ENCODE data around the gene RNASE8.

RNASE8 gene

GRCh38 chr14:21063479-21063878, 5.9 kb downstream of the RNASE8 start:
- DNase-seq (ENCODE audit: low read depth), result no peak
- no peak overlapping the region for H3K4me3 ChIP-seq (ENCODE audit: low read length)
- no peak for TF ChIP-seq CTCF (conservative IDR thresholded peaks at IDR 0.05; ENCODE audit: low read depth, low read length)

- no peak overlapping the region for H3K4me3 ChIP-seq (ENCODE audit: low read length)
- no peak for DNase-seq (ENCODE audit: low read depth)
- TF ChIP-seq CTCF (conservative IDR thresholded peaks at IDR 0.05; ENCODE audit: low read depth, low read length), result peak; percentile 28
These were observed 9.4 kb downstream of the RNASE8 start for GRCh38 chr14:21066882-21067502.

DNA sequence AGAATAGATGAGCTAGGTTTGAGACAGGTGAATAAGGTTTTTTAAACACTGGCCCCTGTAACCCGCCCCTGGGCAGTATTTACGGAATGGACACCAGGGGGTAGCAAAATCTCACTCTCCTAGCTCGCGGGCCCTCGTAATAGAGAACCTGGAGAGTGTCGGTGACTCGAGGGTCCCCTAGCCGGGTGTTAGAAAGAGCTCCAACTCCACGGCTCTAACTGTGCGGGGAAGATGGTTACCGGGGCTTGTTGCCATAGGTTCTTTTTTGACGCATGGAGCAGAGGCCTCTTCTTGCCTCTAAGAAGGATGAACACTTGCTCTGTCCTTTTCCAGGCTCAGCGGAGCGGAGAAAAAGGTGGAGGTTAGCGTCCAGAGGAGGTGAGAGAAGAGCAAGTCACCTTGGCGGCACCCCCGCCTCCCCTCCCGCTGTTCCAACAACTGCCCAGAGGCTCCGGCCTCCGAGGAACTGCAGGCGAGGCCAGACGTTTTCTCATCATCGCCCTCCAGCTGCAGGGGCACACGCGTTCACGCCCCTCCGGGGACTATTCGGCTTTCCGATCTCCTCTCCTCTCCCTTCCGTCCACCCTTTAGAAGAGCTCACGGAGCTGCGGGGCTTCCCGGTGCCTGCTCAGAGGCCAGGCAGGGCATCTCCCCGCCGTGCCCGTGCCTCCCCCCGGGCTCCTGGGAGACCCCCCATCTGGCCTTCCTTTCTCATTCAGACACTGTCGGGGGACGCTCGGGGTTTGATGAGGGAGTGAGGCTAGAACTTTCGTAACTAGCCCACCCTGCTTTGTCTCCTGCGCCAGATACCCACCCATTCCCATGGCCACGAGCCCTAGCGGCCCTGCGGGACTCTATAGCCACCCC, 11.1 kb downstream of the RNASE8 start:
- H3K4me3 ChIP-seq (ENCODE audit: low read length), result peak overlapping the region; percentile 78
- peak; percentile 72 for TF ChIP-seq CTCF (conservative IDR thresholded peaks at IDR 0.05; ENCODE audit: low read depth, low read length)
- no peak for DNase-seq (ENCODE audit: low read depth)

- TF ChIP-seq CTCF (conservative IDR thresholded peaks at IDR 0.05; ENCODE audit: low read depth, low read length), result no peak
- peak overlapping the region; percentile 78 for H3K4me3 ChIP-seq (ENCODE audit: low read length)
- no peak for DNase-seq (ENCODE audit: low read depth)
These were observed 11.9 kb downstream of the RNASE8 start for GRCh38 chr14:21069388-21070082.

DNA sequence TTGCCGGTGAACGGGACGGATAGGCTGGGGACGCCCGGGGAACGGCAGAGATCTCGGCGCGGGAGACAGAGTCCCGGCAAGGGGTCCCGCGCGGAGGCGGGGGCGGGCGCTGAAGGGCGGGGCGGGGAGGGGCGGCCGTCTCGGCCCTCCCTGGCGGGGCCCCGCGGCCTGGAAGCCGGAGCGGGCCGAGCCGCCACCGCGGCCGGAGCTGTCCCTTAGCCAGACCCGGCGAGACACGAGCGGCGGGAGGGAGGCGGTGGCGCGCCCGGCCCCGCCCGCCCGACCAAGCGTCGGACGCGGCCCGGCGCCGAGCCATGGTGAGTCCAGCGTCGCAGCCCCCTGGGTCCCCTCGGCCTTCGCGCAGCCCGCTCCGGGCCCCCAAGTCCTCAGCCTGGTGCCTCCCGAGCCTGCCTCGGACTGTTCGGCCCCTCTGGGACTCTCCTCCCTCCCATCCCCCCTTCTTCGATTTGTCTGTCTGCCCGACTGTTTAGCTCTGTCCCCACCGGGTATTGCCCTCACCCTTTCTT, 12.5 kb downstream of the RNASE8 start, which contains the start of gene ARHGEF40:
Gene ARHGEF40, plus strand, starts transcription at position 222 of the 527 bp plus-strand sequence. Its CDS starts 93 bp downstream, at position 315.
- H3K4me3 ChIP-seq (ENCODE audit: low read length), result peak within 1 kb of the TSS; percentile 78
- DNase-seq (ENCODE audit: low read depth), result no peak
- no peak for TF ChIP-seq CTCF (conservative IDR thresholded peaks at IDR 0.05; ENCODE audit: low read depth, low read length)

DNA sequence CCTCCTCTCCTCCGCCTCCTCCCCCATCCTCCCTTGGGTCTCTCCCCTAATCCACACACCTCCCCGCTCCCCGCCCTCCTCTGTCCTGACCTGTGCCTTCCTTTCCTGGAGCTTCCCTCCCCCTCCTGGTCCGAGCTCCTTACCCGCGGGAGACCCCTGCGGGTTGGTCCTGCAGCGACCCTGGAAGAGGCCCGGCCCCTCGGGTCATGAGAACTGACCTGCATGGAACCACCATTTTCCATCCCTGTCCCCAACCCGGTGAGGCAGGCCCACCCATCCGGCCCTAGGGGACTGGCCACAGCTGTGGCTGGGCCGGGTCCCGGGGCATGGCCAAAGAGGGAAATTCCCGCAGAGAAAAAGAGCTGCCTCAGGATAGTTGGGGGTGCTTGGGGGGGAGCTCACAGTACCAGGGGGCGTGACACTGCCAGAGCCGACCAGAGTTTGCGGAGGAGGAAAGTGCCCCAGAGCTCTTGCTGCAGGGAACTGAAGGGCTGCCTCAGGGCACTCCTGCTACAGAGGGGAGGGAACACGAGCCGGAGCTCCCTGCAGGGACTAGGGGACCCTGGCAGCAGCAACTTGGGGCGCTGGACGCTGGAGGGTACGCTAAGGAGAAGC, 13.1 kb downstream of the RNASE8 start:
- DNase-seq (ENCODE audit: low read depth), result no peak
- H3K4me3 ChIP-seq (ENCODE audit: low read length), result peak overlapping the region; percentile 78
- TF ChIP-seq CTCF (conservative IDR thresholded peaks at IDR 0.05; ENCODE audit: low read depth, low read length), result no peak
